ENCODE data around the gene LAT.
"Not testable (repeated sequence)": the region's sequence is repeated elsewhere in the genome, so short reads cannot be mapped to it uniquely, and the experiment has no call there.

Gene LAT

DNA sequence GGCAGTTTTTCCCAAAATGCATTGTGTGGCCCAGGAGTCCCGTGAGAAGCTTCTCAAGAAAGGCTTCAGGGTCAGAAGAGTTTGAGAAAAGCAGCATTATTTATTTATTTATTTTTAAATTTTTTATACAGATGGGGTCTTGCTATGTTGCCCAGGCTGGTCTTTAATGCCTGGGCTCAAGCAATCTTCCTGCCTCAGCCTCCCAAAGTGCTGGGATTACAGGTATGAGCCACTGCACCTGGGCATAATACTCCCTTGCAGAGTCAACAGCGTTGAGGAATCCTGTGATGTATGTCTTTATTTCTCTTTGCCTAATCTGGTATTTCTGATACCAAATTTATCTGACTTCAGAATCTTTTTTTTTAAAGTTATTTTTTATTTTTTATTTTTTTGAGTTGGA lies 15.2 kb downstream of the LAT start:
- no peak for DNase-seq (ENCODE audit: low read depth)
- no peak overlapping the region for H3K4me3 ChIP-seq (ENCODE audit: low read depth, low read length)

GRCh38 chr16:29004496-29005139 lies 19.8 kb downstream of the LAT start:
- not testable (repeated sequence) for DNase-seq (ENCODE audit: low read depth); H3K4me3 ChIP-seq (ENCODE audit: low read depth, low read length)

- no peak overlapping the region for H3K4me3 ChIP-seq (ENCODE audit: low read depth, low read length)
- DNase-seq (ENCODE audit: low read depth): no peak
Measured at GRCh38 chr16:29007730-29008593, 23.1 kb downstream of the LAT start.

DNA sequence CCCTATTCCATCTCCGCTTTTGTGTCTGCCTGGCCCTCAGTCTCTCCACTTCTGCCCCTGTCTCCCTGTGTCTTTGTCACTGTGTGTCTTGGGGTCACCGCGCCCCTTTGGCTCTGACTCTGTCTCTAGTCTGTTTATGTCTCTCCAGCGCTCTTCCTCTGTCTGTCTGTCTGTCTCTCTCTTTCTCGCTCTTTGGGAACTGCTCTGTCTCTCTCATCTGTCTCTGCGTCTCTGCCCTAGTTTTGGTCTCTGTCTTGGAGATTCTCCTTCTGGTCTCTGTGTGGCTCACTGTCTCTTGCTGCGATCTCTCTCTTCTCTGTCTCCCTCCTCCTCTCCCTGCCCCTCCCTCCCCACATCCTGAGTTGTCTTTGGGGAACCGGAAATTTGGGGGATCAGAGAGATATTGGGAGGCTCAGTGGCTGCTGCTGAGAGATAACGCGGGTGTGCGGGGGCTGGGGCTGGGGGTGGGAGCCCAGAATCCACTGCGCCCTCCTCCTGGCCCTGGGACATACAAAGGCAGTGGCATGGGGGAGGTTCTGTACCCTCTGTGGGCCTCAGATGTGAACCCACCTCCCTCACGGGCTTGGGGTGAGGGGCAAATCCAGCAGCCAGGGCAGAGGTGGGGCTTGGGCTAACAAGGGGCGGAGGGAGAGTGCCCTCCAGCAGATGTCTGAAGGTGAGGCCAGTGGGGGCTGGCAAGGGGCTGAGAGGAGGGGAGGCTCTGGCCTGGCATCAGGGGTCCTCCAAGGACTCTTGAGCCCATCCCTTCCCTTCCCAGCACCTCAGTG lies 24.4 kb downstream of the LAT start:
- no peak for DNase-seq (ENCODE audit: low read depth)
- no peak overlapping the region for H3K4me3 ChIP-seq (ENCODE audit: low read depth, low read length)

DNA sequence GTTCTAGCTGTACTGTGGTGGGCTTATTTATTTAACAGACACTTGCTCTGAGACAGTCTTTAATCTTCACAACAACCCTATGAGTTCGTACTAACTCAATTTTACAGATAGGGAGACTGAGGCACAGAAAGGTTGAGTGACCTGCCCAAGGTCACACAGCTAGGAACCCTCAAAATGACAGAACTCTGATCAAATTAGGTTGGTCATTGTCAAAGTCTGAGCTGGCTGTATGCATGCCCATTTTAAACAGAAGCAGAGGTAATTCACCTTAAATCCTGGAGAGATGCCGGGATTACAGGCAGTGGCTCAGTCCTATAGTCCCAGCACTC lies 24.9 kb downstream of the LAT start:
- H3K4me3 ChIP-seq (ENCODE audit: low read depth, low read length): no peak overlapping the region
- DNase-seq (ENCODE audit: low read depth): no peak

GRCh38 chr16:29011112-29011511 lies 26.3 kb downstream of the LAT start:
- DNase-seq (ENCODE audit: low read depth): no peak
- H3K4me3 ChIP-seq (ENCODE audit: low read depth, low read length): no peak overlapping the region

DNA sequence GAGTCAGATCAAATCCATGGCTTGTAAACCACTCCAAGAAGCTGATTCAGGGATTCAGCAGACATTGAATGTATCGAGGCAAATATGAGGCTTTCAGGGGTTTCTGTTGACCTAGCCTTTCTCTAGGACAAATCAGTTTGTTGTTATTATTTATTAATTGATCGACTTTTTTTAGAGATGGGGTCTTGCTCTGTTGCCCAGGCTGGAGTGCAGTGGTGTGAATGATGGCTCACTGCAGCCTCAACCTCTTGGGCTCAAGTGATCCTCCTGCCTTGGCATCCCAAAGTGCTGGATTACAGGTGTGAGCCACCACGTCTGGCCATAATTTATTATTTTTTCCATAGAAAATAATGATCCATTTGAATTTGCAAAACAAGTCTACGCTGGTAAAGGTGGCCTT lies 27.0 kb downstream of the LAT start:
- no peak for DNase-seq (ENCODE audit: low read depth)

DNA sequence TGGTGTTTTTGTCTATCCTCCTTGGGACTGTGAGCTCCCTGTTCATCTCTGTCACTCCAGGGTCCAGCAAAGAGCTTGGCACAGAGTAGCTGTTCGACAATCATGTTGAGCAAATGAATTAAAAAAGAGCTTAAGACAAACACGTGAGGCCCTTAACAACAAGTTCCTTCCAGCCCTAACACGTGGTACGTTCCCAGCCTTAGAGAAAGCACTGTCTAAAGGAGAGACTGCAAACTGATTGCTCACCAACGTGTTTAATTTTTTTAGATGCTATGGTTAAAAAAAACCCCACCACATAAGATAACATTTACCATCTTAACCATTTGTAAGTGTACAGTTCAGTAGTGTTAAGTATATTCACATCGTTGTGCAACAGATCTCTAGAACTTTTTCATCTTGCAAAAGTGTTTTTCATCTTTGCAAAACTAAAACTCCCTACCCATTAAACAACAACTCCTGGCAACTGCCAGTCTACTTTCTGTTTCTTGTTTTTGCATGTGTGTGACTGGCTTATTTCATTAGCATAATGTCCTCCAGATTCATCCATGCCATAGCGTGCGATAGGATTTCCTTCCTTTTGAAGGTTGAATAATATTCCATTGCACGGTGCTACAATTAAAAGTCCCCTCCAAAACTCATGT lies 28.2 kb downstream of the LAT start:
- DNase-seq (ENCODE audit: low read depth): no peak

More for the DNA sequence above, 27.0 kb downstream of the LAT start:
- H3K4me3 ChIP-seq (ENCODE audit: low read depth, low read length): no peak overlapping the region

DNA sequence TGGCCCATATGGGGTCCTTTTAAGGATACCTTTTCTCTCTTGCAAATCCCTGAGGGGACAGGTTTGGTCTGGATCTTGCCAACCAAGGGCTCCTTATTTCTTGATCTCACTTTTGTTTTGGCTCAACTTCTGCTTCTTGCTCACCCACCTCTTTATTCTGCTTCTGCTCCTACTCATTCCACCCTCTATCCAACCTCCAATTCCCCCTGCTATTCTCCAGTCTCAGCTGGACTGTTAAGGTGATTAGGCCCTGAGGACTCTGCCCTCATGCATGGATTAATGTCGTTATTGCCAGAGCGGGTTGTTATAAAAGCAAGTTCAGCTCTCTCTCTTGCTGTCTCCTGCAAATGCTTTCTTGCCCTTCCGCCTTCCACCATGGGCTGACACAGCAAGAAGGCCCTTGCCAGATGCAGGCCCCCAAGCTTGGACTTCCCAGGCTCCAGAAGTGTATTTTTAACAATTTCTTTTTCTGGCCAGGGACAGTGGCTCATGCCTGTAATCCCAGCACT lies 29.8 kb downstream of the LAT start:
- no peak overlapping the region for H3K4me3 ChIP-seq (ENCODE audit: low read depth, low read length)
- DNase-seq (ENCODE audit: low read depth): no peak

More for the DNA sequence above, 28.2 kb downstream of the LAT start:
- no peak overlapping the region for H3K4me3 ChIP-seq (ENCODE audit: low read depth, low read length)

DNA sequence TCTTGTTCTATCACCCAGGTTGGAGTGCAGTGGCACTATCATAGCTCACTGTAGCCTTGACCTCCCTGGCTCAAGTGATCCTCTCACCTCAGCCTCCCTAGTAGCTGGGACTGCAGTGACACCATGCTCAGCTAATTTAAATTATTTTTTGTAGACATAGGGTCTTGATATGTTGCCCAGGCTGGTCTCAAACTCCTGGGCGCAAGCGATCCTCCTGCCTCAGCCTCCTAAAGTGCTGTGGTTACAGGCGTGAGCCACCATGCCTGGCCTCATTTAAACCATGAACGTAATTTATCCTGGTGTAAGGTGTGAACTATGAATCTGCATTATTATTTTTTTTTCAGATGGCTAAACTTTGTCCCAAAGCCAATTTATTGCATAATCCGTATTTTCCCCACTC lies 37.3 kb downstream of the LAT start:
- H3K4me3 ChIP-seq (ENCODE audit: low read depth, low read length): no peak overlapping the region
- no peak for DNase-seq (ENCODE audit: low read depth)

GRCh38 chr16:29023279-29024277 lies 38.7 kb downstream of the LAT start:
- no peak for DNase-seq (ENCODE audit: low read depth)
- H3K4me3 ChIP-seq (ENCODE audit: low read depth, low read length): no peak overlapping the region

- H3K4me3 ChIP-seq (ENCODE audit: low read depth, low read length): no peak overlapping the region
- DNase-seq (ENCODE audit: low read depth): no peak
Measured at GRCh38 chr16:29024278-29024677, 39.4 kb downstream of the LAT start.

GRCh38 chr16:29025218-29025617 lies 40.4 kb downstream of the LAT start:
- no peak for DNase-seq (ENCODE audit: low read depth)
- H3K4me3 ChIP-seq (ENCODE audit: low read depth, low read length): no peak overlapping the region

GRCh38 chr16:29025735-29026134 lies 40.9 kb downstream of the LAT start:
- no peak for DNase-seq (ENCODE audit: low read depth)
- no peak overlapping the region for H3K4me3 ChIP-seq (ENCODE audit: low read depth, low read length)

- H3K4me3 ChIP-seq (ENCODE audit: low read depth, low read length): no peak overlapping the region
- DNase-seq (ENCODE audit: low read depth): no peak
Measured at GRCh38 chr16:29028457-29029167, 43.8 kb downstream of the LAT start.

GRCh38 chr16:29029168-29029994 lies 44.5 kb downstream of the LAT start:
- peak; percentile 97 for DNase-seq (ENCODE audit: low read depth)
- peak overlapping the region; percentile 7 for H3K4me3 ChIP-seq (ENCODE audit: low read depth, low read length)
